Measurements from ENCODE around the gene CAST.
A peak's percentile ranks its signal among the peaks of the same experiment; 100 is the strongest.
"Not testable (repeated sequence)": the region's sequence is repeated elsewhere in the genome, so short reads cannot be mapped to it uniquely, and the experiment has no call there.

CAST gene

GRCh38 chr5:96661855-96662724 is at the start of gene CAST:
CAST (plus strand) TSS chr5:96662376; CDS start chr5:96662423, 47 bp downstream.
- peak; percentile 91 for DNase-seq (ENCODE audit: low read depth)

GRCh38 chr5:96614110-96614691 is 48.0 kb upstream of the CAST start:
- peak; percentile 88 for DNase-seq (ENCODE audit: low read depth)

- no peak for DNase-seq (ENCODE audit: low read depth)
Measured at GRCh38 chr5:96615223-96615622, 47.0 kb upstream of the CAST start.

- no peak for DNase-seq (ENCODE audit: low read depth)
Measured at GRCh38 chr5:96616801-96617200, 45.4 kb upstream of the CAST start.

- DNase-seq (ENCODE audit: low read depth): not testable (repeated sequence)
Measured at GRCh38 chr5:96618311-96619016, 43.7 kb upstream of the CAST start.

GRCh38 chr5:96619946-96620345 is 42.2 kb upstream of the CAST start:
- DNase-seq (ENCODE audit: low read depth): no peak

GRCh38 chr5:96624596-96624995 is 37.6 kb upstream of the CAST start:
- DNase-seq (ENCODE audit: low read depth): no peak

GRCh38 chr5:96625365-96625764 is 36.8 kb upstream of the CAST start:
- no peak for DNase-seq (ENCODE audit: low read depth)

GRCh38 chr5:96626956-96627355 is 35.2 kb upstream of the CAST start:
- peak; percentile 78 for DNase-seq (ENCODE audit: low read depth)

GRCh38 chr5:96627792-96628398 is 34.3 kb upstream of the CAST start:
- DNase-seq (ENCODE audit: low read depth): no peak

- DNase-seq (ENCODE audit: low read depth): no peak
Measured at GRCh38 chr5:96628406-96628805, 33.8 kb upstream of the CAST start.

- DNase-seq (ENCODE audit: low read depth): peak; percentile 72
Measured at GRCh38 chr5:96629774-96630173, 32.4 kb upstream of the CAST start.

- no peak for DNase-seq (ENCODE audit: low read depth)
Measured at GRCh38 chr5:96633820-96634219, 28.4 kb upstream of the CAST start.

- no peak for DNase-seq (ENCODE audit: low read depth)
Measured at GRCh38 chr5:96634881-96635280, 27.3 kb upstream of the CAST start.

GRCh38 chr5:96636046-96636445 is 26.1 kb upstream of the CAST start:
- DNase-seq (ENCODE audit: low read depth): no peak

- DNase-seq (ENCODE audit: low read depth): no peak
Measured at GRCh38 chr5:96636594-96636993, 25.6 kb upstream of the CAST start.

GRCh38 chr5:96637196-96637595 is 25.0 kb upstream of the CAST start:
- no peak for DNase-seq (ENCODE audit: low read depth)

- no peak for DNase-seq (ENCODE audit: low read depth)
Measured at GRCh38 chr5:96638561-96638960, 23.6 kb upstream of the CAST start.

- DNase-seq (ENCODE audit: low read depth): no peak
Measured at GRCh38 chr5:96640696-96641095, 21.5 kb upstream of the CAST start.

GRCh38 chr5:96641368-96642280 is 20.6 kb upstream of the CAST start:
- DNase-seq (ENCODE audit: low read depth): no peak

GRCh38 chr5:96642281-96642640 is 19.9 kb upstream of the CAST start:
- DNase-seq (ENCODE audit: low read depth): no peak

GRCh38 chr5:96645091-96645490 is 17.1 kb upstream of the CAST start:
- DNase-seq (ENCODE audit: low read depth): no peak

Measured in GM04504 (cell line).